Lung (tissue), 12 donors: Measurements from ENCODE around the gene DPH1. TPM values are rescaled to one million over a fixed set of nuclear protein-coding genes. Genes with fewer than 3 reads are reported as not detected.

Experiments
- ATAC-seq: fragments of 200-7000 bp; cut with Tn5 transposase; one replicate; pipeline ENCODE4 v1.9.1; 2020; ENCODE audit warnings: moderate number of reproducible peaks; ENCODE audit not compliant: insufficient read depth, low FRiP score
- DNase-seq, 3 donors: peaks; one replicate each; pipeline ENCODE4 v3.0.0-alpha.2; 2013 to 2017
- H3K27ac ChIP-seq, 2 donors: one replicate each; pipeline ENCODE4 v1.5.1; 2013; ENCODE audit warnings: mild to moderate bottlenecking in 2 of 2, moderate library complexity in 2 of 2, control low read depth in 1 of 2, inconsistent platforms in 1 of 2, low read depth in 1 of 2, low read length in 1 of 2
- H3K27me3 ChIP-seq, 3 donors: one replicate each; pipeline ENCODE4 v1.5.1; 2013; ENCODE audit warnings: low read length in 2 of 3; ENCODE audit not compliant: control insufficient read depth in 3 of 3, insufficient read depth in 3 of 3
- H3K36me3 ChIP-seq, 4 donors: one replicate each; pipeline ENCODE4 v1.5.1; 2013; ENCODE audit warnings: low read length in 4 of 4, mild to moderate bottlenecking in 1 of 4, moderate library complexity in 1 of 4; ENCODE audit not compliant: control insufficient read depth in 4 of 4, insufficient read depth in 4 of 4
- H3K4me1 ChIP-seq, 5 donors: one replicate each; pipeline ENCODE4 v1.5.1; 2013; ENCODE audit warnings: low read length in 5 of 5, mild to moderate bottlenecking in 2 of 5, moderate library complexity in 1 of 5; ENCODE audit not compliant: control insufficient read depth in 5 of 5, insufficient read depth in 5 of 5
- H3K4me3 ChIP-seq: one replicate; pipeline ENCODE4 v1.5.1; 2013; ENCODE audit warnings: mild to moderate bottlenecking, control low read depth, moderate library complexity
- H3K9ac ChIP-seq, 2 donors: one replicate each; pipeline ENCODE4 v1.5.1; 2013; ENCODE audit warnings: low read length in 2 of 2, control low read depth in 1 of 2; ENCODE audit not compliant: insufficient read depth in 1 of 2
- H3K9me3 ChIP-seq, 4 donors: one replicate each; pipeline ENCODE4 v1.5.1; 2013; ENCODE audit warnings: low read length in 3 of 4, mild to moderate bottlenecking in 1 of 4, moderate library complexity in 1 of 4; ENCODE audit not compliant: control insufficient read depth in 4 of 4, insufficient read depth in 3 of 4
- WGBS, 2 donors: extraction: QIAGEN DNeasy Blood & Tissue Kit; methylation state at CpG; one replicate each; pipeline ENCODE4 v1.1.7; 2013; 5-methylcytosine and 5-hydroxymethylcytosine counted together
- polyA plus RNA-seq, 2 donors: library from polyadenylated mRNA; stranded (reverse); fragments of 200-250 nt; gene quantifications; one replicate each; pipeline ENCODE4 v1.2.1, GENCODE V29; 2013
- total RNA-seq, 2 donors: library from RNA; depleted of rRNA in 1 of 2; stranded (reverse); fragments of >200 nt in 1 of 2; gene quantifications; one replicate each; pipeline ENCODE4 v1.2.1, GENCODE V29; 2014 to 2021
- TF ChIP-seq, protein P1 (sequence below): IDR thresholded peaks from 2 replicates; pipeline ENCODE4 v1.5.1; 2012; ENCODE audit warnings: mild to moderate bottlenecking; ENCODE audit errors: control extremely low read depth, extremely low read depth
- donor health status: control.
- donor health status: control.
- donor health status: Bipolar disorder and iron deficiency.
- donor health status: healthy.
- donor health status: DM: yes; HTN: yes; CAD: no.

Gene DPH1
- total and polyA plus RNA-seq, 4 donors, result 21.1 to 37.8 (median 27.2) TPM

DNA sequence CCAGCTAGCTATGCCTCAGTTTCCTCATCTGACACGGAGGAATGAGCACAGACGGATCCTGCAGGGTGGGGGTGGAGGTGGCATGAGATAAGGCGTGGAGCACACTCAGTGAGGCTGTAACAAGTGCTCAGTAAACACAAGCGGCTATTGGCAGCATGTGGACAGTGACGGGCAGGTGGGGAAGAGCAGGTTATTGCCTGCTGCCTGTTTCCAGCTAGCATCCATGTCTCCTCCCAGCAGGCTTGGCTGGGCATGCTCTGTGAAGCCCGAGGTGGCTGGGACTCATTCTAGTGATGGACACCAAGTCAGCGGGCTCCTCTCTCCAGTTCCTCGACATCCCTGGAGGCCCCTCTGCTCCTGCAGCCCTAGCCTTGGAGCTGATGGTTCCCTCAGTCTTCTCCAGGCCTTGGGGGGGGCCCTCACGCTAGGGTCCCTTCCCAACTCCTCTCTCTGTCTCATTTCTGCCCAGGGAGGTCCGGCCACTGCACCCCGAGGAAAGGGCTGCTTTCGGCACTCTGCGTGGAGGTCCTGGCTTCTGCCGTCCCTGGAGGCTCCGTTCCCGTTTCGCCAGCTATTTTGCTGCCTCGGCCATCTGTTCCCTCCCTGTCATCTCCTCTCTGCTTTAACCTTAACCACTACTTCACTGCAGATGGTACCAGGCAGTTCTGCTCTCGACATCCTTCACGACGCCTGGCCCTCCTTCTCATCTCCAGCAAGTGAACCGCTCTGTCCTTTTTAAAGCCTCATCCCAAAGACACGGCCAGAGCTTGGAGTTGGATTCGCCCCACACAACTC lies 11.0 kb upstream of the DPH1 start:
- Histone ChIP-seq H3K4me1 (peaks cover 0 to 6% (median 0%) of the 10 kb centered on the region in 5 donors), H3K4me3 (no peak overlapping the region), H3K27ac (no peak overlapping the region), H3K9me3 (no peaks in the 10 kb centered on the region), H3K9ac (no peak overlapping the region), H3K27me3 (peaks cover 3 to 30% (median 26%) of the 10 kb centered on the region in 3 donors), H3K36me3 (no peaks in the 10 kb centered on the region)
- 78 to 90% methylated on average over 24 of the region's 24 CpGs for WGBS, 2 donors
- TF ChIP-seq, protein P1, sequence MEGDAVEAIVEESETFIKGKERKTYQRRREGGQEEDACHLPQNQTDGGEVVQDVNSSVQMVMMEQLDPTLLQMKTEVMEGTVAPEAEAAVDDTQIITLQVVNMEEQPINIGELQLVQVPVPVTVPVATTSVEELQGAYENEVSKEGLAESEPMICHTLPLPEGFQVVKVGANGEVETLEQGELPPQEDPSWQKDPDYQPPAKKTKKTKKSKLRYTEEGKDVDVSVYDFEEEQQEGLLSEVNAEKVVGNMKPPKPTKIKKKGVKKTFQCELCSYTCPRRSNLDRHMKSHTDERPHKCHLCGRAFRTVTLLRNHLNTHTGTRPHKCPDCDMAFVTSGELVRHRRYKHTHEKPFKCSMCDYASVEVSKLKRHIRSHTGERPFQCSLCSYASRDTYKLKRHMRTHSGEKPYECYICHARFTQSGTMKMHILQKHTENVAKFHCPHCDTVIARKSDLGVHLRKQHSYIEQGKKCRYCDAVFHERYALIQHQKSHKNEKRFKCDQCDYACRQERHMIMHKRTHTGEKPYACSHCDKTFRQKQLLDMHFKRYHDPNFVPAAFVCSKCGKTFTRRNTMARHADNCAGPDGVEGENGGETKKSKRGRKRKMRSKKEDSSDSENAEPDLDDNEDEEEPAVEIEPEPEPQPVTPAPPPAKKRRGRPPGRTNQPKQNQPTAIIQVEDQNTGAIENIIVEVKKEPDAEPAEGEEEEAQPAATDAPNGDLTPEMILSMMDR, result no peak
- DNase-seq (no peak), ATAC-seq (no peak)

DNA sequence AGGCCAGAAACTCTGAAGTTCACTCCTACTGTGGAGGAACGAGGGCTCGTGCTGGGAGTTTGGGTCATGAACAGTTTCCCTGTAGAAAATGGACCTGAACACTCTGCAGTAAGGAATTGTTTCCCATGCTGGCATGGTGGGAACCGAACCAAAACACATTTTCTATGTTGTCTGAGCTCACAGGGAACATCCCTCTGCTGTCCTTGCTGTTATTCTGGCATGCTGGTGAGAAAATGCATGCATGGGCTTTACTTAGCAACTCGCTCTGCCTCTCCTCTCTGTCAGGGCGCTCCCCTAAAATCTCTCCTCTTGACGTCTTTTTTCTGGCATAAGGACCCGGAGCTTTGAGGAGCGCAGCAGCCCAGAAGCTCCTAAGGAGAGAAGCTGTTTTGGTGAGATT lies 10.2 kb upstream of the DPH1 start:
- no peak for ATAC-seq
- no peak overlapping the region for H3K4me3 ChIP-seq
- H3K4me1 ChIP-seq, result peaks cover 0 to 12% (median 5%) of the 10 kb centered on the region in 5 donors
- no peaks in the 10 kb centered on the region for H3K9me3 ChIP-seq
- 86 to 91% methylated on average over 8 of the region's 8 CpGs for WGBS, 2 donors
- no peaks in the 10 kb centered on the region for H3K36me3 ChIP-seq
- no peak overlapping the region for H3K27ac ChIP-seq
- DNase-seq, result no peak
- TF ChIP-seq, protein P1, result no peak
- peaks cover 3 to 33% (median 26%) of the 10 kb centered on the region in 3 donors for H3K27me3 ChIP-seq
- no peak overlapping the region for H3K9ac ChIP-seq

DNA sequence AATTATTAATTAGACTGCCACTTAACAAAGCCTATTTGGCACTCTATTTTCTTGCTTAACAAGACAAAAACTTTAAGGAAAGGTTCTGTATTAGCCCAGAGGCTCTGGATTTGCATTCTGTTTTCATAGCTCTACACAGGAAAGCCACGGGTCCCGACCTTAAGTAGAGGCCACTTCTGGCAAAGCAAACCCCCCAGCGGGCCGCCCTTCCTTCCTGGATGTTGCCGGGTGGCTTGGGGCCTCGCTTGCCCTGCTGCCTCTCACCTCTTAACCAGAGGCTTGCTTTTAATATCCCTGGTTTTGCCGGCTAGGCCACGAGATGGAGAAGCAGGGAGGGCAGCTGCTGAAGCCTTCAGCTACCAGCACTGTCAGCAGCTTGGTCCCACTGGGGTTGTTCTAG lies 9.2 kb upstream of the DPH1 start:
- no peaks in the 10 kb centered on the region for H3K36me3 ChIP-seq
- H3K4me3 ChIP-seq, result no peak overlapping the region
- no peak overlapping the region for H3K9ac ChIP-seq
- H3K9me3 ChIP-seq, result no peaks in the 10 kb centered on the region
- H3K4me1 ChIP-seq, result peaks cover 0 to 17% (median 5%) of the 10 kb centered on the region in 5 donors
- WGBS, 2 donors, result 10 to 28% methylated on average over 8 of the region's 8 CpGs
- H3K27me3 ChIP-seq, result peaks cover 3 to 34% (median 26%) of the 10 kb centered on the region in 3 donors
- TF ChIP-seq, protein P1, result no peak
- no peak for DNase-seq
- no peak overlapping the region for H3K27ac ChIP-seq
- no peak for ATAC-seq
